Measurements from ENCODE around the gene GCG. TPM values are rescaled to one million over a fixed set of nuclear protein-coding genes. Genes with fewer than 3 reads are reported as not detected.

GCG gene
- total RNA-seq, 4 donors from 2014 or later, result not detected

DNA sequence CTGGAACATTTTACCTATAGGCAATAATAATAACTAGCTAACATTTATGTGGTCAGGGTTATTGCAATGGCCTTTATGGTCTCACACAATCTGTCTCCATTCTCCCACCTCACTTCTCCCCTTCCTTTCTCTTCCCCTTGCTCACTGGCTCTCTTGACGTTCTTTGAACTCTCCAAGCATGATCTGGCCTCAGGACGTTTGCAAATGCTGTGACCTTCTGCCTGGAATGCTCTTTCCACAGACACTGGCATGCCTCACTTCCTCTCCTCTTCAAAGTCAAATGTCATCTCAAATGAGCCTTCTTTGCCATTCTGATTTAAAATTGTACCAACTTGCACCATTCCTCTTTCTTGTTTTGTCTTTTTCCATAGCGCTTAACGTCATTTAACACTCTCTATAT lies 25.3 kb upstream of the GCG start:
- Histone ChIP-seq H3K36me3 (no peaks in the 10 kb centered on the region), H3K4me3 (no peak overlapping the region), H3K27ac (no peak overlapping the region), H3K4me1 (no peaks in the 10 kb centered on the region), H3K9me3 (no peaks in the 10 kb centered on the region), H3K27me3 (no peaks in the 10 kb centered on the region)
- TF ChIP-seq, protein P1, sequence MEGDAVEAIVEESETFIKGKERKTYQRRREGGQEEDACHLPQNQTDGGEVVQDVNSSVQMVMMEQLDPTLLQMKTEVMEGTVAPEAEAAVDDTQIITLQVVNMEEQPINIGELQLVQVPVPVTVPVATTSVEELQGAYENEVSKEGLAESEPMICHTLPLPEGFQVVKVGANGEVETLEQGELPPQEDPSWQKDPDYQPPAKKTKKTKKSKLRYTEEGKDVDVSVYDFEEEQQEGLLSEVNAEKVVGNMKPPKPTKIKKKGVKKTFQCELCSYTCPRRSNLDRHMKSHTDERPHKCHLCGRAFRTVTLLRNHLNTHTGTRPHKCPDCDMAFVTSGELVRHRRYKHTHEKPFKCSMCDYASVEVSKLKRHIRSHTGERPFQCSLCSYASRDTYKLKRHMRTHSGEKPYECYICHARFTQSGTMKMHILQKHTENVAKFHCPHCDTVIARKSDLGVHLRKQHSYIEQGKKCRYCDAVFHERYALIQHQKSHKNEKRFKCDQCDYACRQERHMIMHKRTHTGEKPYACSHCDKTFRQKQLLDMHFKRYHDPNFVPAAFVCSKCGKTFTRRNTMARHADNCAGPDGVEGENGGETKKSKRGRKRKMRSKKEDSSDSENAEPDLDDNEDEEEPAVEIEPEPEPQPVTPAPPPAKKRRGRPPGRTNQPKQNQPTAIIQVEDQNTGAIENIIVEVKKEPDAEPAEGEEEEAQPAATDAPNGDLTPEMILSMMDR (IDR thresholded peaks at IDR 0.05), result no peak
- no peak for TF ChIP-seq POLR2A (IDR thresholded peaks at IDR 0.05)
- intact Hi-C loops (cut with DNase I; ENCODE audit: low total_unique reads), result no loop called here
- no peak for DNase-seq

DNA sequence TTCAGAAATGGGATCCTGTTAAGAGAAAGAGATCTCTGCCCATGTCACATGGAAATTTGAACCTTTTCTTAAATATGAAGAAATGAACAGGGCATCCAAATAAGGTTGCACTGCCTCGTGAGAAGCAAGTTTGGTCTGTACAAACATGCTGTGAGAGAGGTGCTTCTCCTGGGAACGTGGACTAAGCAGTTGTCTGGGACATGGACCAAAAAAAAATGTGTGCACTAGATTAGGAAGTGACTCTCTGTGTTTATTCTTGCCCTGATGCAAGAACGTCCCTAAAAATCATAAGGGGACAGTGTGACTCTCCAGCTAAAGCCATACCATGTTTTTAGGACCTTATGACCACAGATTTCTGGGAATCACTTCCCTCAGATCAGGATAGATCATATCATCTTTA lies 23.7 kb upstream of the GCG start:
- intact Hi-C loops (cut with DNase I; ENCODE audit: low total_unique reads), result no loop called here
- no peak for TF ChIP-seq POLR2A (IDR thresholded peaks at IDR 0.05)
- TF ChIP-seq, protein P1 (IDR thresholded peaks at IDR 0.05), result no peak

GRCh38 chr2:162174746-162175145 lies 22.7 kb upstream of the GCG start:
- intact Hi-C loops (cut with DNase I; ENCODE audit: low total_unique reads), result no loop called here
- H3K27ac ChIP-seq, result no peak overlapping the region
- no peak for DNase-seq
- H3K4me3 ChIP-seq, result no peak overlapping the region
- H3K9me3 ChIP-seq, result no peaks in the 10 kb centered on the region
- no peaks in the 10 kb centered on the region for H3K4me1 ChIP-seq
- H3K36me3 ChIP-seq, result no peaks in the 10 kb centered on the region
- TF ChIP-seq POLR2A (IDR thresholded peaks at IDR 0.05), result no peak
- TF ChIP-seq, protein P1 (IDR thresholded peaks at IDR 0.05), result no peak
- no peaks in the 10 kb centered on the region for H3K27me3 ChIP-seq

More for the DNA sequence above, 23.7 kb upstream of the GCG start:
- Histone ChIP-seq H3K36me3 (no peaks in the 10 kb centered on the region), H3K27me3 (no peaks in the 10 kb centered on the region), H3K27ac (no peak overlapping the region), H3K4me3 (no peak overlapping the region), H3K9me3 (no peaks in the 10 kb centered on the region), H3K4me1 (no peaks in the 10 kb centered on the region)
- no peak for DNase-seq

DNA sequence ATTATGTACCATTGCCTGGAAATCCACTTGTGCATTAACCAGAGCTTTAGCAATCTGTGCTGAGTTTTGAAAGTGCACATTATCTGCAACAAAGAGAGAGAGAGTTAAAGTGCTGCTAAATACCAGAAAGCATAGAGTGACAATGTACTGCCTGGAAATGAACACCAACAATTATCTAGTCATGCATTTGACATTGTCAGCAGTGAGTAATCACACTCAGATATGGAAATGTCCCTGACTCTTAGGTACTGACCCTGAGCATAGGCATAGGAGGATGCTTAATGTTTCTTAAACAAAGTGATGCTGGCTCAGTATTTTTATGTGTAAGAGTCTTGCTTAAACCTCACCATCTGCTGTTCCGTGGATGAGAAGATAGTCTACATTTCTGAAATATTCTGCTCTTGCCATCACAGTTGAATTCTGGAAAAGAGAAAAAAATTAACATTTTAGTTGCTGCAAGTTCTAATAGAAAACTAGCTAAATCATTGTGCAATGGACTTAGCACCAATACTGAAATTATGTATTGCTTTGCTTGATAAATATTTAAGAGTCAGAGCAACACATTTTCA lies 20.8 kb upstream of the GCG start:
- H3K9me3 ChIP-seq, result no peaks in the 10 kb centered on the region
- DNase-seq, result no peak
- no peak overlapping the region for H3K27ac ChIP-seq
- H3K4me1 ChIP-seq, result no peaks in the 10 kb centered on the region
- no peaks in the 10 kb centered on the region for H3K36me3 ChIP-seq
- TF ChIP-seq, protein P1 (IDR thresholded peaks at IDR 0.05), result no peak
- TF ChIP-seq POLR2A (IDR thresholded peaks at IDR 0.05), result no peak
- intact Hi-C loops (cut with DNase I; ENCODE audit: low total_unique reads), result no loop called here
- no peaks in the 10 kb centered on the region for H3K27me3 ChIP-seq
- no peak overlapping the region for H3K4me3 ChIP-seq

DNA sequence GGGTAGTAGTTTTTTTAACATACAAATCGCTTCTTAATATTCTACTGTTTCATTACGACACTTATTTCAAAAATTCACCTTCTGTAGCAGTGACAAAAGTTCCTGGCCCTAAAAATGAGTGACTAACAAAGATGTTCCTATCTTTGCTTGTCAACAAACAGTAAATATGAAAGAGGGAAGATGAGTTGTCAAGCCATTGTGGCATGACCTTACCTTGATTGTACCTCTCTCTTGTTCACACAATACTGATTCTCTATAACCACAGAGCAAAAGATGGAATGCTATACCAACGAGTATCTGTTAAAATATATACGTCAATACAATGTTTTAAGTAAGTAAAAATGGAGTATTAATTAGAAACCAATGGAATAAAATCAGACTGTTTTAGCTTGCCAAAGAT lies 14.7 kb upstream of the GCG start:
- no peak overlapping the region for H3K4me3 ChIP-seq
- no peak for TF ChIP-seq POLR2A (IDR thresholded peaks at IDR 0.05)
- TF ChIP-seq, protein P1 (IDR thresholded peaks at IDR 0.05), result no peak
- intact Hi-C loops (cut with DNase I; ENCODE audit: low total_unique reads), result no loop called here
- no peaks in the 10 kb centered on the region for H3K27me3 ChIP-seq
- H3K4me1 ChIP-seq, result no peaks in the 10 kb centered on the region
- no peak for DNase-seq
- no peaks in the 10 kb centered on the region for H3K9me3 ChIP-seq
- H3K36me3 ChIP-seq, result peaks cover 0 to 3% of the 10 kb centered on the region in 2 donors
- H3K27ac ChIP-seq, result no peak overlapping the region
